ENCODE measurements around the gene ASPSCR1.

DNA sequence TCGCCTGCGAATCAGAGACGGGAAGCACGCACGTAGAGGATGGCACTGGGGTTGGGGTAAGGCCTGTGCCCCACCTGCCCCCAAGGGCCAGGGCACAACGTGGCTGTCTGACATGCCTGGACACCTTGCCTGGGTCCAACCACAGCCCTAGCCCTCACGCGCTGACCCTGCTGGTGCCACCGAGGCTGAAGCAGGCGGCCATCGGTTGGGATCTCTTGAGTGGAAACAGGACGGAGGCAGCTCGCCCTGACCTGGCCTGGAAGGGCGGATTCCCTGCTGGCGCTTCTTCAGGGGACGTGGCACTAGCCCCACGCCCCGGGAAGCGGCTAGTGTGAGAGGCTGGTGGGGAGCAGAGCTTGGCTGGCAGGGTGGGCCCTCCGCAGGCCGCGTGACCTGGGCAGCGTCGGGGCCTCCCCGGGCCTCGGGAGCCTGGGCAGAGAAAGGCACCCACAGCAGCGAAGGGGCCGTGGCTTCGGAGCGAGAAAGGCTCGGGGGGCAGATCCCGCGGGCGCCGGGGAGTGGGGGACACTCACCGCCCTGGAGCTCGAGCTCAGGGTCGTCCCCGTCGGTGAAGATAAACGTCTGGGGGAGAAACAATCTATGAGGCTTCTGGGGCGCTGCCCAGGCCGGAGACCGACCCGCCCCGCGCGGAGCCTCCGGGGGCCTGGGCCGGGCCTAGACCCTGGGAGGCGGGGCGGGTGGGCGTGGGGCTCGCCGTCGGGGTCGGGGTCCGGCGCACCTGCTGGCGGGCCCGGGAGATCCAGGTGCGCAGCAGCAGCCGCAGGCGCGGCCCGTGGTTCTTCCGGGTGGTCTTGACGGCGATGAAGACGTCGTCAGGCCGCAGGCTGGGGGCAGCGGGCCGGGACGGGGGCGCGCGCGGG, 73.6 kb downstream of the ASPSCR1 start:
- no peak for TF ChIP-seq RBBP5 (conservative IDR thresholded peaks at IDR 0.05)
- no peak for TF ChIP-seq BACH1 (IDR thresholded peaks at IDR 0.05; ENCODE audit: borderline replicate concordance)
- TF ChIP-seq, protein P1, sequence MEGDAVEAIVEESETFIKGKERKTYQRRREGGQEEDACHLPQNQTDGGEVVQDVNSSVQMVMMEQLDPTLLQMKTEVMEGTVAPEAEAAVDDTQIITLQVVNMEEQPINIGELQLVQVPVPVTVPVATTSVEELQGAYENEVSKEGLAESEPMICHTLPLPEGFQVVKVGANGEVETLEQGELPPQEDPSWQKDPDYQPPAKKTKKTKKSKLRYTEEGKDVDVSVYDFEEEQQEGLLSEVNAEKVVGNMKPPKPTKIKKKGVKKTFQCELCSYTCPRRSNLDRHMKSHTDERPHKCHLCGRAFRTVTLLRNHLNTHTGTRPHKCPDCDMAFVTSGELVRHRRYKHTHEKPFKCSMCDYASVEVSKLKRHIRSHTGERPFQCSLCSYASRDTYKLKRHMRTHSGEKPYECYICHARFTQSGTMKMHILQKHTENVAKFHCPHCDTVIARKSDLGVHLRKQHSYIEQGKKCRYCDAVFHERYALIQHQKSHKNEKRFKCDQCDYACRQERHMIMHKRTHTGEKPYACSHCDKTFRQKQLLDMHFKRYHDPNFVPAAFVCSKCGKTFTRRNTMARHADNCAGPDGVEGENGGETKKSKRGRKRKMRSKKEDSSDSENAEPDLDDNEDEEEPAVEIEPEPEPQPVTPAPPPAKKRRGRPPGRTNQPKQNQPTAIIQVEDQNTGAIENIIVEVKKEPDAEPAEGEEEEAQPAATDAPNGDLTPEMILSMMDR (IDR thresholded peaks at IDR 0.05 in 2 of 3, conservative IDR thresholded peaks at IDR 0.05 in 1 of 3; ENCODE audit: control insufficient read depth in 2 of 3, extremely low read depth in 1 of 3, insufficient read depth in 1 of 3, low read depth in 3 of 3, low read length in 3 of 3): no peak
